Ishikawa (cell line): Measurements from ENCODE around the gene NAV3.

Experiments used
- CEBPB ChIP-seq: IDR thresholded peaks from 2 replicates; pipeline ENCODE4 v1.6.1; 2012
- CREB1 ChIP-seq: IDR thresholded peaks from 2 replicates; pipeline ENCODE4 v1.6.1; 2012; ENCODE audit warnings: low read depth
- TCF12 ChIP-seq: IDR thresholded peaks from 2 replicates; pipeline ENCODE4 v1.6.1; 2012; ENCODE audit warnings: low read depth
- USF1 ChIP-seq: IDR thresholded peaks from 2 replicates; pipeline ENCODE4 v1.6.1; 2012
- YY1 ChIP-seq: IDR thresholded peaks from 2 replicates; pipeline ENCODE4 v1.6.1; 2012; ENCODE audit warnings: low read depth

- TF ChIP-seq CREB1 = no peak
- TF ChIP-seq CEBPB = no peak
- TF ChIP-seq TCF12 = no peak
- TF ChIP-seq USF1 = no peak
- no peak for TF ChIP-seq YY1
These were observed 8.9 kb upstream of the NAV3 start for GRCh38 chr12:77821699-77822203.
